Spleen (tissue), 7 donors: ENCODE measurements around the gene TK1.

Experiments
- CTCF ChIP-seq, 11 experiments: fragments of 200-600 bp in 7 of 11; fragments of 450-650 bp in 4 of 11; sonication (generic) in 4 of 11; IDR thresholded peaks in 8 of 11; conservative IDR thresholded peaks in 3 of 11; 1 replicate in 7 of 11; 2 replicates in 4 of 11; pipeline versions ENCODE4 v1.4.0 to v1.8.0; 2016 to 2021; ENCODE audit warnings: antibody characterized with exemption in 11 of 11, inconsistent platforms in 4 of 11, mild to moderate bottlenecking in 1 of 11
- POLR2A ChIP-seq, 3 donors: fragments of 450-650 bp; IDR thresholded peaks; one replicate each; pipeline ENCODE4 v1.5.1; 2017; ENCODE audit warnings: antibody characterized with exemption in 3 of 3, mild to moderate bottlenecking in 1 of 3
- POLR2AphosphoS5 ChIP-seq, 3 donors: sonication (generic); formaldehyde crosslinking; IDR thresholded peaks; one replicate each; pipeline ENCODE4 v1.5.1; 2017; ENCODE audit warnings: antibody characterized with exemption in 3 of 3
- donor health status: DM: no; HTN: no; CAD: no; lungs with moderate emphysema.
- donor health status: DM: no; HTN: no; CAD: no.
- donor health status: DM: no; HTN: no; CAD: no.

- TF ChIP-seq CTCF (IDR thresholded peaks at IDR 0.05 in 8 of 11, conservative IDR thresholded peaks at IDR 0.05 in 3 of 11) (no peak), POLR2AphosphoS5 (IDR thresholded peaks at IDR 0.05) (no peak), POLR2A (IDR thresholded peaks at IDR 0.05) (no peak)
These were observed 53.5 kb downstream of the TK1 start for GRCh38 chr17:78133179-78133951.
